Gastroesophageal sphincter (tissue), 3 donors: ENCODE data around the gene ITGAL.

ENCODE experiments used
- EP300 ChIP-seq: sonication (generic); formaldehyde crosslinking; IDR thresholded peaks from one replicate; pipeline ENCODE4 v1.6.1; 2017; ENCODE audit warnings: antibody characterized with exemption, mild to moderate bottlenecking
- TF ChIP-seq, protein P1 (sequence below), 4 experiments: fragments of 200-600 bp in 2 of 4; fragments of 450-650 bp in 2 of 4; sonication (generic) in 1 of 4; IDR thresholded peaks; one replicate each; pipeline ENCODE4 v1.5.1; 2017 to 2019; ENCODE audit warnings: antibody characterized with exemption in 4 of 4, mild to moderate bottlenecking in 2 of 4, moderate library complexity in 2 of 4

GRCh38 chr16:30474684-30475083 lies 2.1 kb downstream of the ITGAL start:
- TF ChIP-seq, protein P1, sequence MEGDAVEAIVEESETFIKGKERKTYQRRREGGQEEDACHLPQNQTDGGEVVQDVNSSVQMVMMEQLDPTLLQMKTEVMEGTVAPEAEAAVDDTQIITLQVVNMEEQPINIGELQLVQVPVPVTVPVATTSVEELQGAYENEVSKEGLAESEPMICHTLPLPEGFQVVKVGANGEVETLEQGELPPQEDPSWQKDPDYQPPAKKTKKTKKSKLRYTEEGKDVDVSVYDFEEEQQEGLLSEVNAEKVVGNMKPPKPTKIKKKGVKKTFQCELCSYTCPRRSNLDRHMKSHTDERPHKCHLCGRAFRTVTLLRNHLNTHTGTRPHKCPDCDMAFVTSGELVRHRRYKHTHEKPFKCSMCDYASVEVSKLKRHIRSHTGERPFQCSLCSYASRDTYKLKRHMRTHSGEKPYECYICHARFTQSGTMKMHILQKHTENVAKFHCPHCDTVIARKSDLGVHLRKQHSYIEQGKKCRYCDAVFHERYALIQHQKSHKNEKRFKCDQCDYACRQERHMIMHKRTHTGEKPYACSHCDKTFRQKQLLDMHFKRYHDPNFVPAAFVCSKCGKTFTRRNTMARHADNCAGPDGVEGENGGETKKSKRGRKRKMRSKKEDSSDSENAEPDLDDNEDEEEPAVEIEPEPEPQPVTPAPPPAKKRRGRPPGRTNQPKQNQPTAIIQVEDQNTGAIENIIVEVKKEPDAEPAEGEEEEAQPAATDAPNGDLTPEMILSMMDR (IDR thresholded peaks at IDR 0.05): no peak
- TF ChIP-seq EP300: no peak
